Mammary epithelial cell (primary cell): Measurements from ENCODE around the gene OSBPL9.

Experiments
- EZH2 ChIP-seq: IDR thresholded peaks from 2 replicates; pipeline ENCODE4 v1.6.1; 2012; ENCODE audit warnings: low read length, inconsistent platforms, borderline replicate concordance
- TF ChIP-seq, protein P1 (sequence below), 2 donors: IDR thresholded peaks in 1 of 2; conservative IDR thresholded peaks in 1 of 2; 2 replicates each; pipeline ENCODE4 v1.5.1; 2011 to 2012; ENCODE audit warnings: inconsistent platforms in 2 of 2, low read length in 2 of 2, mild to moderate bottlenecking in 2 of 2, control low read depth in 1 of 2, low read depth in 1 of 2; ENCODE audit not compliant: insufficient read depth in 1 of 2; ENCODE audit errors: extremely low read depth in 1 of 2

DNA sequence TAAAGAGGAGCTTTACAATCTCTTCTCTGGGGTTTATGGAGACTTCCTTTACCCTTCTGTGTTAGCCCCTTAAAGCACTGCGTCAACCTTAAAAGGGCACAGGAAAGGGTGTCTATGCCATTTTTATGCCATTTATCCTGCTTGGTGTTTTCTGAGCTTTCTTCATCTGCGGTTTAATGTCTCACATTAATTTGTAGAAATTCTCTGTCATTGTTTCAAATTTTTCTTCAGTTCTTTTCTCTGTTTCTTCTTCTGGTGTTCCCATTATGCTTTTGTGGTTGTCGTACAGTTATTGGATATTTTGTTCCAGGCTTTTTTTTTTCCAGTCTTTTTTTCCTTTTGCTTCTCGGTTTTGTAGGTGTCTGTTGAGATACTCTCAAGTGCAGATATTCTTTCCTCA lies 107.9 kb downstream of the OSBPL9 start:
- TF ChIP-seq, protein P1, sequence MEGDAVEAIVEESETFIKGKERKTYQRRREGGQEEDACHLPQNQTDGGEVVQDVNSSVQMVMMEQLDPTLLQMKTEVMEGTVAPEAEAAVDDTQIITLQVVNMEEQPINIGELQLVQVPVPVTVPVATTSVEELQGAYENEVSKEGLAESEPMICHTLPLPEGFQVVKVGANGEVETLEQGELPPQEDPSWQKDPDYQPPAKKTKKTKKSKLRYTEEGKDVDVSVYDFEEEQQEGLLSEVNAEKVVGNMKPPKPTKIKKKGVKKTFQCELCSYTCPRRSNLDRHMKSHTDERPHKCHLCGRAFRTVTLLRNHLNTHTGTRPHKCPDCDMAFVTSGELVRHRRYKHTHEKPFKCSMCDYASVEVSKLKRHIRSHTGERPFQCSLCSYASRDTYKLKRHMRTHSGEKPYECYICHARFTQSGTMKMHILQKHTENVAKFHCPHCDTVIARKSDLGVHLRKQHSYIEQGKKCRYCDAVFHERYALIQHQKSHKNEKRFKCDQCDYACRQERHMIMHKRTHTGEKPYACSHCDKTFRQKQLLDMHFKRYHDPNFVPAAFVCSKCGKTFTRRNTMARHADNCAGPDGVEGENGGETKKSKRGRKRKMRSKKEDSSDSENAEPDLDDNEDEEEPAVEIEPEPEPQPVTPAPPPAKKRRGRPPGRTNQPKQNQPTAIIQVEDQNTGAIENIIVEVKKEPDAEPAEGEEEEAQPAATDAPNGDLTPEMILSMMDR (conservative IDR thresholded peaks at IDR 0.05 in 1 of 2, IDR thresholded peaks at IDR 0.05 in 1 of 2; ENCODE audit: extremely low read depth in 1 of 2, insufficient read depth in 1 of 2, low read depth in 1 of 2, low read length in 2 of 2), result no peak
- no peak for TF ChIP-seq EZH2
